NOMO-1 treated with DMSO at 0.1 percent for 48 hours (cell line): ENCODE data around the gene ABCD1.

Source experiments
- DNase-seq: peaks from one replicate; lab custom pipeline; 2025; ENCODE audit not compliant: unreplicated experiment; lab: John Stamatoyannopoulos, UW

The ABCD1 gene

DNA sequence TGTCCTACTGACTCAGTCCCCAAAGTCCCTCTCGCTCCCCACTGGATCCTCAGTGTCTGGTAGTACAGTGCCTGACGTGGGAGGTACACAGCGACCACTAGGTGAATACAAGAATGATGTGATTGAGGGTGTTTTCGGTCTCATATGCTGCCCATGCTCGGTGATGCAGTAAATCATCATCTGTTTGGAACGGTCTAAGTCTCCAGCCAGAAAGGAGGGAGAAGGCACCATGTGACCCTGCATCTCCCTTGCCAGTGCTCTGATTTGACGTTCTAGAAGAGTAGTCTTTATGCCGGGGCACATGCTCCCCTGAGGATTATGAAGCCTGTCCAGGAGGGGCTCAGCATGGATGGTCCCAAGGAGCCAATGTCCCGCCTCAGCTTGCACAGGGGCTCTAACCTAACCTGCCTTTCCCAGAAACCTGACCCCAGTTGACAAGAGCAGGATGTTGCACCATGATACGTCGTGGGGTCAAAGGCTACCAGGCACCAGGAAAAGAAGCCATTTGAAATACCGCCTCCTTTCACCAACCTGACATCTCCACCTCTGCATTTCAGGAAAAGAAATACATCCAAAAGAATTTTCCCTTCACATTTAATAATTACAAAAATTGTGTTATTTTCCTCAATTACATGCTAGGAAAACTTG lies 25.6 kb downstream of the ABCD1 start:
- no peak for DNase-seq

DNA sequence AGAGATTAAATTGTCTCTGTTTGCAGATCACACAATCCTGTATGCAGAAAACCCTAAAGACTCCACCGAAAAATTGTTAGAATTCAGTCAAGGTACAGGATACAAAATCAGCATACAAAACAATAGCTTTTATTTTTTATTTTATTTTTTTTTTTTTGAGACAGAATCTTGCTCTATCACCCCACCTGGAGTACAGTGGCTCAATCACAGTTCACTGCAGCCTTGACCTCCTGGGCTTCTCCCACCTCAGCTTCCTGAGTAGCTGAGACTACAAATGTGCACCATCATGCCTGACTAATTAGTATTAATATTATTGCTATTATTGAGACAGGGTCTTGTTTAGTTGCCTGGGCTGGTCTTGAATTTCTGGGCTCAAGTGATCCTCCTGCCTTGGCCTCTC lies 30.5 kb downstream of the ABCD1 start:
- DNase-seq, result no peak

DNA sequence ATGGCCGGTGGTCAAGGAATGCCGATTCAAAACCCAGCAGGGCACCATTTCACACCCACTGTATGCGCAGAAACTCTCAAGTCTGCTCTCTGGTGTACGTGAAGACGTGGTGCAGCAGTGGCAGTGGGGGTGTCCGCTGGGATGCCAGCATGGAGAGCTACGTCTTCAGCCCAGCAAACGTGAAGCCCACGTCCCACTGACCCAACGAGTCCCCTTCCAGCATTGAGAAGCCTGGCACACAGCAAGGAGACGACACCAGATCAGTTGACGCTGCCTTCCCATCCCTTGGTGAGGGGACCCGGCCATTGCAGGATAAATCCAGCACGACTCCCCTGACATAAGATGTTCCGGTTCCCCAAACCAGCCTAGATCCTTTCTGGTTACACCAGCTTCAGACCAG lies 37.2 kb downstream of the ABCD1 start:
- DNase-seq, result no peak

DNA sequence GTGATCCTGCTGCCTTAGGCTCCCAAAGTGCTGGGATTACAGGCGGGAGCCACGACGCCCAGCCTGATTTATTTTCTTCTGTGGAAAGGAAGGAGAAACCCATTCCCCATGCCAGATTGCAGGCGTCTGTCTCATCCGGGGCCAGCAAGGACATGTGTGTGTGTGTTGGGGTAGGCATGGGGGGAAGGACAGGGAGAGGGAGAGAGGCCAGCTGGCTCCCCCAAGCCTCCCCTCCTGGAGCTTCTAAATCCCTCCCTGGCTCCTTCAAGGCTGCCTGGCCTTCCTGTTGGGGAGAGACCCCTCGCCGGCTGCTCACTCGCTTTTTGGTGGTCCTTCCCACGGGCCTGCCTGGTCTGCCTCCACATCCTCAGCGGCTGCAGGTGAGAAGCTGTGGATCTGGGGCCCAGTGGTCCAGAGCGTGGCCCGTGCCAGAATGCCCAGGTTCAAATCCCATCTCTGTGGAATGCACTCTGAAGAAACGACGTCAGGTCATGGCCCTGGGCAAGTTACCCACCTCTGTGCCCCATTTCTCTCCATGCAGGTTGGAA lies 38.0 kb downstream of the ABCD1 start:
- DNase-seq, result no peak

DNA sequence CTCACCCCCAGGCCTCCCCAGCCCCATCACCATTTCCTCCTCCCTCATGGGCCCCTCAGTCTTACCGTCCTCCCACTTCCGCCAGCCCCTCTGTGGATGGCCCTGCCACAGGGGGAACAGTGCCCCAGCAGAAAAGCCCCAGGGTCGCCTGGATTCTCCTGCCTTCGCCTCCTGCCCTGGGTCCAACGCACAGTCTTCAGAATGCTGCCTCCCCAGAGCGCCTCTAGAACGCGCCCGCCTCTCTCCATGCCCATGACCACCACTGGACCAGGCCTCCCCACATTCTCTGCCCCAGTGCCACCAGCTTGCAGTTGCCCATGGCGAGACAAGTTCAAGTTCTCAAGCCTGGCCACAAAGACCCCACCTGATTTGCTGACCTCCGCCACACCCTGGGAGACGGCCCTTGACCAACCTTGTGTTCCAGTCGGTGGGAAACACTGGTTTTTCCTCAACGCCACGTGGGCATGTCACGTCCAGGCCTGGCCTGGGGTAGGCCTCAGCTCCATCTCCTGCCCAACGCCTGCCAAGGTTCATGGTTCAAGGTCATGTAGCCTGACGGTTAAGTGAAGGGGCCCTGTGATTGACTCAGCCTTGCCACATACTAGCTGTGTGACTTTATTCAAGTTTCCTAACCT lies 38.8 kb downstream of the ABCD1 start:
- no peak for DNase-seq

DNA sequence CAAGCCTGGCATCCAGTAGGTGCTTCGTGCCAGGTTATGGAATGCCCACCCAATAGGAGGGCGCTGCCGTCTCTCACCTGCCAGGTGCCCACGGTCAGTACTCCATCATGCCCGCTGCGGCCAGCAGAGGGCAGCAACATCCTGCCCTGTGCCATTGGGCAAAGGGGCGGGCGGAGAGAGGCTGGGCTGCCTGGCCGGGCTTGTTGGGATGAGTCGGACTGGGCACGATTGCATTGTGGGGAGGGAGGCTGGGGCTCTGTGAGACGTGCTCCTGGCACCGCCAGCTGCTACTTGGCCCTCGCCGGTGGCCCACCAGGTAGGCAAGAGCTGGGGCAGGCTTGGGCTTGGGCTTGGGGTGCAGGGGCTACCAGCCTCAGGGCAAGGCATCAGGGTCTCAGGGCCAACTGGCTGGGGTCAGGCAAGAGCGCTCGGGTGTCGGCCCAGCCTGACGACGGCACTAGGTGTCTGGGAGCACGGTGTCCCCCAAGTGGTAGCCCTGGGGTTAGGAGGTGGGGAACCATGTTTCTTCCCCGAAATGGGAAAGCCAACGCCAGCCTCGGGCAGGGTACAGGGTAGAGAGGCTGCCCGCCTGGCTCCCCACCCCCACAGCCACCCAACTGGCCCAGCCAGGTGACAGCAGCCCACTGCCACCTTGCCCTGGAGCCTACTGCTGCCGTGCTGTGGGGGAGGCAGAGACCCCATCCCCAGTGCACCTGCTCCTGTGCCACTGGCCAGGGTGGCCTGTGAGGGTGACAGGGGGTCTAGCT lies 39.5 kb downstream of the ABCD1 start, which contains the start of gene PLXNB3:
Gene PLXNB3 (plus strand): TSS at position 261 of the 767 bp plus-strand sequence. CDS start 1,287 bp downstream, outside the sequence.
- peak; percentile 49 for DNase-seq

DNA sequence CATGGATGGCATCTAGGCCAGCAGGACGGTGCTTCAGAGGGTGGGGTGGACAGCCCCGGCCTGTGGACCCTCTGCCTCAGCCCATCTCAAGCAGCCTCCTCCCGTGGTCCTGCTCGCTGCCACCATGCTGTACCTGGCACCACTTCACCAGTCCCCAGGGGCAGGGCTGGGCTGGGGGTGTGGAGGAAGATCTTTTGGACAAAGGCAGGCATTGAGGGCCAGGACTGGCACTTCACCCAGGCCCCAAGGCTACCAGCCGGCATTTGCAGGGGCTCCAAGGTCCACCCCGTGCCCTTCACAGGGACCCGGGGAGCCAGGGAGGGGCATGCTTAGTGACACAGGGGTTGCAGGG lies 40.1 kb downstream of the ABCD1 start:
- DNase-seq, result no peak

DNA sequence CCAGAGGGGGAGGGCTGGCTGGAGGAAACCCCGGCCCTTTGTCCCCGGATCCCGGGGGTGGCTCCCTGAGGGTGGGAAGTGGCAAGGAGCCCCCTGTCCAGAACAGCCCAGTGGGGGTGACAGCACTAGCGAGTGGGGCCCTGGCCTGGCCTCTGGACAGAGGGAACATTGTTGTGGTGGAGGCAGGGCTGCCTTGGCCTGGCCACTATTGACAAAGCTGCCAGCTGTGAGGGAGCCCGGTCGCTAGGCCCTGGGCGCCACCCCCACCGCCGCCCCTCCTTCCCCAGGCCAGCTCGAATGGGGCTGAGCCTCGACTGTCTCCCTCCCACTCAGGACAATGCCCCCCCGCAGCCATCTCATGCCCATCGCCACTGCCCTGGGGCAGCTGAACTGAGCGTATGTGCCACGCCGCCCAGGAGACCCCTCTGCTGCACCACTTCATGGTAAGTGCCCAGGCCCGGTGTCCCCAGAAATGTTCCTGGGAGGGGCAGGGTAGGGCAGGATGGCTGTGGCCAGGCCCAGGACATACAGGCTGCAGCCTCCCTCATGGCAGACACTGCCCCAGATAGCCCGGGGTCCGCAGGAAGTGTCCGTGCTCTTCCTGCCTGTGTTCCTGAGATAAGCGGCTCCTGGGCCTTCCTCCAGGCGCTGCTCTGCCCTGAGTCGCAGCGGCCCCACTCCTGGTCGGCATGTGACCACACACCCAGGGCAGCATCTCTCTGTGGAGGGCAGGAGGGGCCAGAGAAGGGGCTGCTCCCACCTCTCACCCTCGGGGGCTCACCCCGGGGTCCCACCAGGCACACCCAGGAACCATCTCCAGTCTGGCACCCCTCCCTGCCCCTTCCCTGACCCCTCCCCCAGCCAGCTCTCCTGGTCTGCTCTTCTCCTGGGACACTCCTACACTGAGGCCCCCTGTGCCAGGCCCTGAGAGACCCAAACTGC lies 40.8 kb downstream of the ABCD1 start:
- no peak for DNase-seq

DNA sequence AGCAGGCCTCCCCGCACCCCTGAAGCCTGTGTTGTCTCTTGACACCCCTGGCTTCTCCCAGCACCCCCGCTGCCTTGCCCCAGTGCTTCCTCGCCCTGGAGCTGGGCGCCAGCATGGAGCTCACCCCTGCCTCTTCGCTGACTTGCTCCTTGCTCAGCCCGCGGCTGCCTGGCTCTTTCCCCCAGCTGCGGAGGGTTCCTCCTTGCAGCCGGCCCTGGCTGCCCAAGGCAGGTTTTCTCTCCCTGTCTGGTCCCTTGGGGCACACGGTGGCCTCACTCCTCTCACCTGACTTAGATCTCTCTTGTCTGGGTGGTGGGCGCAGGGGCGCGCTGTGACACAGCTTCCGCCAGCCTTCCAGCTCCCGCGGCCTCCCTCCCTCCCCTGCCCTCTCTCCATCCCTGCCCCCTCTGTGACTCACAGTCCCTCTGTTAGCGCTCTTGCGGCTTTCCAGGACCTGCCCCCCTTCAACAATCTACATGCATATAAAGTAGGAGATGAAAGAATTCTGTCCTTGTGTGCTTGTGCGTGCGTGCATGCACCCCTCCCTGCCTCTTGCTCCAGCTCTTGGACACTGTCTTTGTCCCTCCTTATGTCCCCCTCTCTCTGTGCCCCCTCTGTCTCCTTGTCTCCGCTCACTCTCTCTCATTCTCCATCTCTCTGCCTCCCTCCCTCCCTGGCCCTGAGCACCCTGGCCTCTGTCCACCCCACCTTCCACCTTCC lies 41.6 kb downstream of the ABCD1 start:
- DNase-seq, result peak; percentile 50

DNA sequence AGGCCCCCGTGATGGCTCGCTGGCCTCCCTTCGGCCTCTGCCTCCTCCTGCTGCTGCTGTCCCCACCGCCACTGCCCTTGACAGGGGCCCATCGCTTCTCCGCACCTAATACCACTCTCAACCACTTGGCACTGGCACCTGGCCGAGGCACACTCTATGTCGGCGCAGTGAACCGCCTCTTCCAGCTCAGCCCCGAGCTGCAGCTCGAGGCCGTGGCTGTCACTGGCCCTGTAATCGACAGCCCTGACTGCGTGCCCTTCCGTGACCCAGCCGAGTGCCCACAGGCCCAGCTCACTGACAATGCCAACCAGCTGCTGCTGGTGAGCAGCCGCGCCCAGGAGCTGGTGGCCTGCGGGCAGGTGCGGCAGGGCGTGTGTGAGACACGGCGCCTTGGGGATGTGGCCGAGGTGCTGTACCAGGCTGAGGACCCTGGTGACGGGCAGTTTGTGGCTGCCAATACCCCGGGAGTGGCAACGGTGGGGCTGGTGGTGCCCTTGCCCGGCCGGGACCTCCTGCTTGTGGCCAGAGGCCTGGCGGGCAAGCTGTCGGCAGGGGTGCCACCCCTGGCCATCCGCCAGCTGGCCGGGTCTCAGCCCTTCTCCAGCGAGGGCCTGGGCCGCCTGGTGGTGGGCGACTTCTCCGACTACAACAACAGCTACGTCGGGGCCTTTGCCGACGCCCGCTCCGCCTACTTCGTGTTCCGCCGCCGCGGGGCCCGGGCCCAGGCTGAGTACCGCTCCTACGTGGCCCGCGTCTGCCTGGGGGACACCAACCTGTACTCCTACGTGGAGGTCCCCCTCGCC lies 42.4 kb downstream of the ABCD1 start:
- no peak for DNase-seq

DNA sequence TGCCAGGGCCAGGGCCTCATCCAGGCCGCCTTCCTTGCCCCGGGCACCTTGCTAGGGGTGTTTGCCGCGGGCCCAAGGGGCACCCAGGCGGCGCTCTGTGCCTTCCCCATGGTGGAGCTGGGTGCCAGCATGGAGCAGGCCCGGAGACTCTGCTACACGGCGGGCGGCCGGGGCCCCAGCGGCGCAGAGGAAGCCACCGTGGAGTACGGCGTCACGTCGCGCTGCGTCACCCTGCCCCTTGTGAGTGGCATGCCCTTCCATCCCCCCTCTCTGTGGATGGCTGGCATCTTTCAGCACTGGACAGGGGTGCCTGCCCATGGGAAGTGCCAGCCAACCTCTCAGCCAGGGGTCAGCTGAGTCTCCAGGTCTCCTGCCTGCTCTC lies 43.0 kb downstream of the ABCD1 start:
- DNase-seq, result no peak

DNA sequence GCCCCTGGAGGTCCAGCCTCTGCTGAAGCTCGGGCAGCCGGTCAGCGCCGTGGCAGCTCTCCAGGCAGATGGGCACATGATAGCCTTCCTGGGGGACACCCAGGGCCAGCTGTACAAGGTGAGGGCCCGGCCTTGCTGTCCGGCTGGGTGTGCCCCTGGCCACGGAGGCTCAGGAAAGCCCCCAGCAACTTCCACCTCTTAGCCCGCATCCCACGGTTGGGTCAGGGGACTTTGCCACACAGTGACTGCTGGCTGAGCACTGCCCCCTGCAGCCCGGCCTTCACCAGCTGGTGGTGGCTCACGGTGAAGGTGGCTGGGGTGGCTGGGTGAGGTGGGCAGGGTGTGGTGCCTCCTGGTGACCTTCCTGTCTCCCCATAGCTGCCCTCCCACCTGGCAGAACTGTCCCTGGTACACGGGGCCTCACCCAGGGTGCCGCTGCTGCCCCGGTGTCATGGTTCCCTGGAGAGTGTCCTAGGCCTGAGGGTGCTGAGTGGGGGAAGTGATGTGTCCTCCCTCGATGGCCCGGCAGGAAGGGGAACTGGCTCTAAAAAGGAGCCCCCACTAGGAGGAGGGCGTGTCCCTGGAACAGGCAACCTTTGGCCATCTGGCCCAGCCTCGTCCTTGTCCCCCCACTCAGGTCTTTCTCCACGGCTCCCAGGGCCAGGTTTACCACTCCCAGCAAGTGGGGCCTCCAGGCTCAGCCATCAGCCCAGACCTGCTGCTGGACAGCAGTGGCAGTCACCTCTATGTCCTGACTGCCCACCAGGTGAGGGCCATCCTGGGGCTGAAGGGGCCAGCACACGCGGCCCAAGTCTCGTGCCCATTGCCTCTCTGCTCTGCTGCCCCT lies 43.9 kb downstream of the ABCD1 start:
- DNase-seq, result no peak

DNA sequence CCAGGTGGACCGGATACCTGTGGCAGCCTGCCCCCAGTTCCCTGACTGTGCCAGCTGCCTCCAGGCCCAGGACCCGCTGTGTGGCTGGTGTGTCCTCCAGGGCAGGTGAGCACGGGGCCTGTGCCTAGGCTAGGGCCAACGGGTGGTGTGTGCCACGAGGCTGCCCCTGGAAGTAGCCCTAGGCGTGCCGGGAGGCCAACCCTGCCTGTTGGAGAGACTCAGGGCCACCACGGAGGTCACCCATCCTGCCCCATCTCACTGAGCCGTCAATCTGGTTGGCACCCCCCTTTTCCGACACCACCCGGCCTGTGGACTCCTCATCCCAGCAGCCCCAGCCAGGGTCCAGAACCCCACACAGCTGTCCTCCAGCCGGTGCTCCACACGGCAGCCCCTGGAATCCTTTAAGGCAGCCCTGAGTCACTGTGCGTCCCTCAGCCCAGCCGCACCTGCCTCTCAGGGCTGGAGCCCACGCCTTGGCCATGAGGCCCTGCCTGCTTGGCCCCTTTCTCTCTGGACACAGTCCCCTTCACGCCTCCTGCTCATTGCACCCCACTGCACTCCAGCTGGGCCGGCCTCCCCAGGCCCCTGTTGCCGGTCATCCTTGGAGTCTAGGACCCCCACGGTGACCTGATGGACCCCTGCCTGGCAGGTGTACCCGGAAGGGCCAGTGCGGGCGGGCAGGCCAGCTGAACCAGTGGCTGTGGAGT lies 44.7 kb downstream of the ABCD1 start:
- no peak for DNase-seq

DNA sequence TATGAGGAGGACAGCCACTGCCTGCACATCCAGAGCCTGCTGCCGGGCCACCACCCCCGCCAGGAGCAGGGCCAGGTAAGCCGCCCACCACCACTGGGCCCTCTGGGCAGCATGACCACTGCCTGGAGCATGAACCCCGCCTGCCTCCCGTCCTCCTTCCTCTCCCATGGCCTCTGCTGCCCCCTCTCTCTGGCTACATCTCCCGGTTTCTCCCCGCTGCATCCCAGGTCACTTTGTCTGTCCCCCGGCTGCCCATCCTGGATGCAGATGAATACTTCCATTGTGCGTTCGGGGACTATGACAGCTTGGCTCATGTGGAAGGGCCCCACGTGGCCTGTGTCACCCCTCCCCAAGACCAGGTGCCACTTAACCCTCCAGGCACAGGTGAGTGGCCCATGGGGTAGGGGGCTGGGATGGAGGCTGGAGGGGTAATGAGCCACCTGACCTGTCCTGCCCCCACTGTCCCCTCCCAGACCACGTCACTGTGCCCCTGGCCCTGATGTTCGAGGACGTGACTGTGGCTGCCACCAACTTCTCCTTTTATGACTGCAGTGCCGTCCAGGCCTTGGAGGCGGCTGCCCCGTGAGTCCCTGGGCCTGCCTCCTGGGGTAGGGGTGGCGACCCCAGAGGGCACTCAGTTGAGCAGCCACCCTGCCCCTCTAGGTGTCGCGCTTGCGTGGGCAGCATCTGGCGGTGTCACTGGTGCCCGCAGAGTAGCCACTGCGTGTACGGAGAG lies 45.4 kb downstream of the ABCD1 start:
- DNase-seq, result no peak

DNA sequence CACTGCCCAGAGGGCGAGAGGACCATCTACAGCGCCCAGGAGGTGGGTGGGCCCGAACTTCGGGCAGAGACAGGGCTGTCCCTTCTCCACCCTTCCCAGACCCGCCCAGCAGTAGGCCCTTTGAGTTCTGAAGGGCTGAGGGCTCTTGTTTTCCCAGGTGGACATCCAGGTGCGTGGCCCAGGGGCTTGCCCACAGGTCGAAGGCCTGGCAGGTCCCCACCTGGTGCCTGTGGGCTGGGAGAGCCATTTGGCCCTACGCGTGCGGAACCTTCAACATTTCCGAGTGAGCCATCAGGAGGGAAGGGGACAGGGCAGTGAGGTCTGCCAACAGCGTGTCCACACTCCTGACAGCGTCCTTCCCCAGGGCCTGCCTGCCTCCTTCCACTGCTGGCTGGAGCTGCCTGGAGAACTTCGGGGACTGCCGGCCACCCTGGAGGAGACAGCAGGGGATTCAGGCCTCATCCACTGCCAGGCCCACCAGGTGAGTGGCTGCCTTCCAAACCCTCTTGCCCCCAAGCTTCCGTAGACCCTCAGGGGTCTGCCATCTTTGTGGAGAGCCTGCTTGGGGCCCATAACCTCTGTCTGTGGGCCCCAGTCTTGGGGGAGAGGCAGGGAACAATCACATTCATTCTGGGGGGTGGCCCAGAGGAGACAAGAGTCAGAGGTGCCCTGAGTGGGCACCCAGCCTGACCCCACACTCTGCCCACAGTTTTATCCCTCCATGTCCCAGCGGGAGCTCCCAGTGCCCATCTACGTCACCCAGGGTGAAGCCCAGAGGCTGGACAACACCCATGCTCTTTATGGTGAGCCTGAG lies 46.2 kb downstream of the ABCD1 start:
- DNase-seq, result no peak
